K562 (cell line): ENCODE results near the gene SSU72. TPM values are rescaled to one million over a fixed set of nuclear protein-coding genes. Genes with fewer than 3 reads are reported as not detected.

Source experiments
- ATF4 ChIP-seq: fragments of 450-650 bp; formaldehyde crosslinking; IDR thresholded peaks from 2 replicates; pipeline ENCODE4 v1.4.0; 2022; ENCODE audit warnings: mild to moderate bottlenecking, moderate library complexity
- BCOR ChIP-seq: fragments of 450-650 bp; IDR thresholded peaks from 2 replicates; pipeline ENCODE4 v1.6.1; 2016
- CBFA2T3 ChIP-seq: fragments of 450-650 bp; IDR thresholded peaks from 2 replicates; pipeline ENCODE4 v1.6.1; 2017
- GABPB1 ChIP-seq: sonication (generic); formaldehyde crosslinking; IDR thresholded peaks from 2 replicates; pipeline ENCODE4 v1.8.0; 2022; ENCODE audit warnings: mild to moderate bottlenecking, missing genetic modification reagents
- HBP1 ChIP-seq: fragments of 450-650 bp; formaldehyde crosslinking; IDR thresholded peaks from 2 replicates; pipeline ENCODE4 v1.4.0; 2022; ENCODE audit warnings: missing genetic modification characterization
- HDAC6 ChIP-seq: IDR thresholded peaks from 2 replicates; pipeline ENCODE4 v1.6.1; 2012; ENCODE audit warnings: low read depth, mild to moderate bottlenecking, control low read depth, inconsistent platforms, low read length, moderate library complexity
- NR4A1 ChIP-seq, 2 experiments: fragments of 250-450 bp in 1 of 2; fragments of 450-650 bp in 1 of 2; sonication (Bioruptor Pico) in 1 of 2; IDR thresholded peaks; 2 replicates each; pipeline versions ENCODE4 v1.4.0 to v1.6.1; 2016 to 2020; ENCODE audit warnings: mild to moderate bottlenecking in 2 of 2, missing compliant biosample characterization in 1 of 2, missing genetic modification characterization in 1 of 2, moderate library complexity in 1 of 2
- PTBP1 ChIP-seq: fragments of 200-400 bp; formaldehyde crosslinking; IDR thresholded peaks from 2 replicates; pipeline ENCODE4 v1.6.1; 2017; ENCODE audit warnings: low read depth, low read length
- STAT6 ChIP-seq: sonication (generic); formaldehyde crosslinking; IDR thresholded peaks from 2 replicates; pipeline ENCODE4 v1.8.1; 2023; ENCODE audit warnings: mild to moderate bottlenecking, missing genetic modification reagents
- ZBTB11 ChIP-seq, 3 experiments: fragments of 200-800 bp in 1 of 3; fragments of 250-450 bp in 1 of 3; fragments of 450-650 bp in 1 of 3; sonication (Bioruptor Pico) in 1 of 3; sonication (Bioruptor generic) in 1 of 3; formaldehyde crosslinking in 1 of 3; IDR thresholded peaks; 2 replicates each; pipeline versions ENCODE4 v1.6.1 to v1.8.0; 2016 to 2022; ENCODE audit warnings: mild to moderate bottlenecking in 2 of 3, missing genetic modification characterization in 2 of 3, missing compliant biosample characterization in 1 of 3, moderate library complexity in 1 of 3
- ZBTB5 ChIP-seq: fragments of 450-650 bp; IDR thresholded peaks from 2 replicates; pipeline ENCODE4 v1.6.1; 2017; ENCODE audit warnings: antibody characterized with exemption
- ZNF175 ChIP-seq: fragments of 200-800 bp; sonication (Bioruptor generic); IDR thresholded peaks from 2 replicates; pipeline ENCODE4 v1.6.1; 2016; ENCODE audit warnings: low read depth, mild to moderate bottlenecking, missing genetic modification characterization, missing compliant biosample characterization
- ZNF57 ChIP-seq: fragments of 450-650 bp; formaldehyde crosslinking; IDR thresholded peaks from 2 replicates; pipeline ENCODE4 v1.4.0; 2020; ENCODE audit warnings: mild to moderate bottlenecking, moderate library complexity
- ZNF655 ChIP-seq: fragments of 250-450 bp; sonication (Bioruptor Pico); IDR thresholded peaks from 2 replicates; pipeline ENCODE4 v1.5.0; 2021
- polyA plus RNA-seq, 8 experiments: library from polyadenylated mRNA; depleted of rRNA in 4 of 8; stranded (reverse) in 5 of 8; unstranded in 3 of 8; fragments of >200 nt; fragmentation: Nextera tagmentation in 2 of 8; fragmentation: Illumina TruSeq in 1 of 8; extraction: Ambion mirVana in 2 of 8; extraction: Trizol in 1 of 8; gene quantifications; 2 replicates each; pipeline versions ENCODE4 v1.2.1 to v1.2.3, GENCODE V29; 2011 to 2014; ENCODE audit warnings: inconsistent platforms in 1 of 8, missing spikeins in 1 of 8
- total RNA-seq, 7 experiments: library from RNA; depleted of rRNA in 6 of 7; stranded (reverse); fragments of >200 nt in 6 of 7; fragmentation: Illumina TruSeq in 2 of 7; extraction: Trizol in 2 of 7; gene quantifications; 2 replicates each; pipeline versions ENCODE4 v1.2.1 to v1.2.3, GENCODE V29; 2011 to 2021; ENCODE audit warnings: low replicate concordance in 1 of 7

Gene SSU72
- total and polyA plus RNA-seq, 9 of the 15 experiments (the other 6 are each of a cell fraction or from before 2014, with no cell fraction given), result 70.8 to 201 (median 94.6) TPM

- TF ChIP-seq HBP1 (CRISPR knock-in tag) (peak; percentile 78; the same call in 1 of the 2 replicates), ZNF57 (0 out of 2 replicates have a peak, but pooled peaks have one; percentile 67), ZBTB11 (CRISPR knock-in tag; IDR thresholded peaks at IDR 0.05) (peak in 1 of 3 experiments; percentile 75; a peak in 2 of 6 replicates), ATF4 (CRISPR knock-in tag) (peak; percentile 56; the same call in 1 of the 2 replicates), ZNF175 (CRISPR knock-in tag) (peak; percentile 90), GABPB1 (CRISPR knock-in tag) (no peak), HDAC6 (no peak), ZBTB5 (no peak), PTBP1 (no peak), NR4A1 (CRISPR knock-in tag; IDR thresholded peaks at IDR 0.05) (peak; percentile 95), NR4A1 (tag; IDR thresholded peaks at IDR 0.05) (peak; percentile 97), ZNF655 (CRISPR knock-in tag) (no peak), CBFA2T3 (peak; percentile 6; the same call in 1 of the 2 replicates), STAT6 (CRISPR knock-in tag) (no peak), BCOR (no peak)
These were observed 35.3 kb upstream of the SSU72 start (continued) for GRCh38 chr1:1609822-1610485.
